Panc1 (cell line): ENCODE data around the gene MRPS17. TPM values are rescaled to one million over a fixed set of nuclear protein-coding genes. Genes with fewer than 3 reads are reported as not detected.
A peak's percentile ranks its signal among the peaks of the same experiment; 100 is the strongest.

Experiments used
- ATAC-seq: fragments of 200-7000 bp; cut with Tn5 transposase; 2 replicates; pipeline ENCODE4 v1.9.1; 2020; ENCODE audit warnings: mild to moderate bottlenecking, moderate library complexity
- BruUV-seq: library from RNA; stranded (reverse); fragments of 400-500 nt; replicated peaks from 2 replicates; lab custom pipeline; 2021; lab: Mats Ljungman, UMichigan
- CTCF ChIA-PET: fragments of 300-600 bp; sonication (Branson Sonifier 250); formaldehyde crosslinking; loops from one replicate; lab custom pipeline; 2022; ENCODE audit warnings: antibody characterized with exemption; lab: Charles Lee
- POLR2A ChIA-PET: fragments of 300-600 bp; sonication (Branson Sonifier 250); formaldehyde crosslinking; loops from one replicate; lab custom pipeline; 2022; ENCODE audit warnings: antibody characterized with exemption; lab: Charles Lee
- DNase-seq: peaks from one replicate; pipeline ENCODE4 v3.0.0-alpha.2; 2010; ENCODE audit warnings: low read depth, low spot score
- H3K27ac ChIP-seq: 2 replicates; pipeline ENCODE4 v1.5.1; 2011; ENCODE audit warnings: mild to moderate bottlenecking, low read length, inconsistent platforms
- H3K27me3 ChIP-seq: fragments of 200-500 bp; sonication (Bioruptor generic); 2 replicates; pipeline ENCODE4 v1.6.0; 2014; ENCODE audit warnings: low read length, inconsistent platforms; ENCODE audit not compliant: control insufficient read depth, insufficient read depth
- H3K36me3 ChIP-seq: fragments of 200-500 bp; sonication (Bioruptor generic); 2 replicates; pipeline ENCODE4 v1.5.1; 2014; ENCODE audit warnings: inconsistent platforms, mild to moderate bottlenecking, low read length, moderate library complexity; ENCODE audit not compliant: control insufficient read depth, insufficient read depth
- H3K4me1 ChIP-seq: 2 replicates; pipeline ENCODE4 v1.5.1; 2011; ENCODE audit warnings: inconsistent platforms, mild to moderate bottlenecking, low read length, moderate library complexity; ENCODE audit not compliant: control insufficient read depth, insufficient read depth
- H3K4me3 ChIP-seq, 2 experiments: 2 replicates each; pipeline ENCODE4 v1.5.1; 2011 to 2012; ENCODE audit warnings: low read depth in 2 of 2, low read length in 2 of 2, mild to moderate bottlenecking in 2 of 2, inconsistent platforms in 1 of 2, moderate library complexity in 1 of 2
- H3K9me3 ChIP-seq: fragments of 200-500 bp; sonication (Bioruptor generic); 2 replicates; pipeline ENCODE4 v1.5.1; 2014; ENCODE audit warnings: low read depth, mild to moderate bottlenecking, inconsistent platforms, low read length, moderate library complexity; ENCODE audit not compliant: control insufficient read depth, insufficient read depth
- POLR2AphosphoS5 ChIP-seq: IDR thresholded peaks from 2 replicates; pipeline ENCODE4 v1.6.1; 2012; ENCODE audit warnings: mild to moderate bottlenecking, low read depth, low read length, moderate library complexity
- SIN3A ChIP-seq: IDR thresholded peaks from 2 replicates; pipeline ENCODE4 v1.6.1; 2012; ENCODE audit warnings: low read depth, mild to moderate bottlenecking, low read length, moderate library complexity, borderline replicate concordance; ENCODE audit not compliant: insufficient read depth
- TCF7L2 ChIP-seq: IDR thresholded peaks from 2 replicates; pipeline ENCODE4 v1.6.1; 2011; ENCODE audit warnings: mild to moderate bottlenecking, low read depth, low read length, inconsistent platforms
- in situ Hi-C: cut with HindIII; loops from 2 replicates; pipeline ENCODE4 v1.10.0; 2016; ENCODE audit warnings: low sequenced_read_pairs, low pct_unique_long_range_greater_than_20kb
- intact Hi-C: fragments of 100-400 bp; cut with micrococcal nuclease; formaldehyde crosslinking; loops from one replicate; pipeline ENCODE4 v1.10.0; 2022; ENCODE audit not compliant: unreplicated experiment
- total RNA-seq: library from RNA; stranded (reverse); gene quantifications from one replicate; pipeline ENCODE4 v1.2.1, GENCODE V29; 2021; ENCODE audit not compliant: unreplicated experiment
- TF ChIP-seq, protein P1 (sequence below): fragments of 450-650 bp; IDR thresholded peaks from 2 replicates; pipeline ENCODE4 v1.5.1; 2017; ENCODE audit warnings: mild to moderate bottlenecking
- TF ChIP-seq, protein P2 (sequence below), 2 experiments: IDR thresholded peaks; 2 replicates each; pipeline ENCODE4 v1.6.1; 2011 to 2012; ENCODE audit warnings: low read depth in 2 of 2, control low read depth in 1 of 2, low read length in 1 of 2, mild to moderate bottlenecking in 1 of 2, moderate library complexity in 1 of 2; ENCODE audit not compliant: insufficient read depth in 1 of 2

The MRPS17 gene
- total RNA-seq, 1 experiment from 2014 or later, result 28.9 TPM

GRCh38 chr7:55962014-55962413 is 10.3 kb downstream of the MRPS17 start:
- CTCF ChIA-PET, result no interaction called here
- DNase-seq (no peak), ATAC-seq (no peak)
- POLR2A ChIA-PET, result no interaction called here
- Histone ChIP-seq H3K36me3 (no peaks in the 10 kb centered on the region), H3K27me3 (no peaks in the 10 kb centered on the region), H3K4me3 (no peak overlapping the region), H3K27ac (no peak overlapping the region), H3K9me3 (no peaks in the 10 kb centered on the region), H3K4me1 (peaks cover 10% of the 10 kb centered on the region)
- intact Hi-C loops, result loop anchor here (5.0 kb wide), 1 partner anchor 320 kb away; no protein-coding TSS in a partner anchor
- BruUV-seq, result no TSS peak
- in situ Hi-C loops, result no loop called here
- no peak for TF ChIP-seq TCF7L2
- TF ChIP-seq, protein P1, sequence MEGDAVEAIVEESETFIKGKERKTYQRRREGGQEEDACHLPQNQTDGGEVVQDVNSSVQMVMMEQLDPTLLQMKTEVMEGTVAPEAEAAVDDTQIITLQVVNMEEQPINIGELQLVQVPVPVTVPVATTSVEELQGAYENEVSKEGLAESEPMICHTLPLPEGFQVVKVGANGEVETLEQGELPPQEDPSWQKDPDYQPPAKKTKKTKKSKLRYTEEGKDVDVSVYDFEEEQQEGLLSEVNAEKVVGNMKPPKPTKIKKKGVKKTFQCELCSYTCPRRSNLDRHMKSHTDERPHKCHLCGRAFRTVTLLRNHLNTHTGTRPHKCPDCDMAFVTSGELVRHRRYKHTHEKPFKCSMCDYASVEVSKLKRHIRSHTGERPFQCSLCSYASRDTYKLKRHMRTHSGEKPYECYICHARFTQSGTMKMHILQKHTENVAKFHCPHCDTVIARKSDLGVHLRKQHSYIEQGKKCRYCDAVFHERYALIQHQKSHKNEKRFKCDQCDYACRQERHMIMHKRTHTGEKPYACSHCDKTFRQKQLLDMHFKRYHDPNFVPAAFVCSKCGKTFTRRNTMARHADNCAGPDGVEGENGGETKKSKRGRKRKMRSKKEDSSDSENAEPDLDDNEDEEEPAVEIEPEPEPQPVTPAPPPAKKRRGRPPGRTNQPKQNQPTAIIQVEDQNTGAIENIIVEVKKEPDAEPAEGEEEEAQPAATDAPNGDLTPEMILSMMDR, result no peak
- no peak for TF ChIP-seq SIN3A
- TF ChIP-seq, protein P2, sequence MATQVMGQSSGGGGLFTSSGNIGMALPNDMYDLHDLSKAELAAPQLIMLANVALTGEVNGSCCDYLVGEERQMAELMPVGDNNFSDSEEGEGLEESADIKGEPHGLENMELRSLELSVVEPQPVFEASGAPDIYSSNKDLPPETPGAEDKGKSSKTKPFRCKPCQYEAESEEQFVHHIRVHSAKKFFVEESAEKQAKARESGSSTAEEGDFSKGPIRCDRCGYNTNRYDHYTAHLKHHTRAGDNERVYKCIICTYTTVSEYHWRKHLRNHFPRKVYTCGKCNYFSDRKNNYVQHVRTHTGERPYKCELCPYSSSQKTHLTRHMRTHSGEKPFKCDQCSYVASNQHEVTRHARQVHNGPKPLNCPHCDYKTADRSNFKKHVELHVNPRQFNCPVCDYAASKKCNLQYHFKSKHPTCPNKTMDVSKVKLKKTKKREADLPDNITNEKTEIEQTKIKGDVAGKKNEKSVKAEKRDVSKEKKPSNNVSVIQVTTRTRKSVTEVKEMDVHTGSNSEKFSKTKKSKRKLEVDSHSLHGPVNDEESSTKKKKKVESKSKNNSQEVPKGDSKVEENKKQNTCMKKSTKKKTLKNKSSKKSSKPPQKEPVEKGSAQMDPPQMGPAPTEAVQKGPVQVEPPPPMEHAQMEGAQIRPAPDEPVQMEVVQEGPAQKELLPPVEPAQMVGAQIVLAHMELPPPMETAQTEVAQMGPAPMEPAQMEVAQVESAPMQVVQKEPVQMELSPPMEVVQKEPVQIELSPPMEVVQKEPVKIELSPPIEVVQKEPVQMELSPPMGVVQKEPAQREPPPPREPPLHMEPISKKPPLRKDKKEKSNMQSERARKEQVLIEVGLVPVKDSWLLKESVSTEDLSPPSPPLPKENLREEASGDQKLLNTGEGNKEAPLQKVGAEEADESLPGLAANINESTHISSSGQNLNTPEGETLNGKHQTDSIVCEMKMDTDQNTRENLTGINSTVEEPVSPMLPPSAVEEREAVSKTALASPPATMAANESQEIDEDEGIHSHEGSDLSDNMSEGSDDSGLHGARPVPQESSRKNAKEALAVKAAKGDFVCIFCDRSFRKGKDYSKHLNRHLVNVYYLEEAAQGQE (IDR thresholded peaks at IDR 0.05; ENCODE audit: insufficient read depth in 1 of 2, low read depth in 2 of 2, low read length in 1 of 2), result no peak
- TF ChIP-seq POLR2AphosphoS5, result no peak

- ATAC-seq (no peak), DNase-seq (no peak)
- intact Hi-C loops, result loop anchor here (5.0 kb wide), 1 partner anchor 321 kb away; no protein-coding TSS in a partner anchor
- no peaks in the 10 kb centered on the region for H3K9me3 ChIP-seq
- peak overlapping the region; percentile 10 for H3K27ac ChIP-seq
- no peaks in the 10 kb centered on the region for H3K27me3 ChIP-seq
- no peaks in the 10 kb centered on the region for H3K36me3 ChIP-seq
- H3K4me1 ChIP-seq, result peaks cover 10% of the 10 kb centered on the region
- no peak for TF ChIP-seq POLR2AphosphoS5
- no peak for TF ChIP-seq TCF7L2
- TF ChIP-seq, protein P1, result no peak
- POLR2A ChIA-PET, result interaction anchor here (0.5 to 0.9 kb wide), 4 partner anchors 9 to 321 kb away, joined by 3 to 9 read pairs (median 4); no protein-coding TSS in a partner anchor
- H3K4me3 ChIP-seq, result peak overlapping the region; percentile 43 to 69
- in situ Hi-C loops, result no loop called here
- CTCF ChIA-PET, result interaction anchor here (0.5 to 1.9 kb wide), 8 partner anchors 77 to 676 kb away, joined by 3 to 11 read pairs (median 4); no protein-coding TSS in a partner anchor
- no TSS peak for BruUV-seq
Observed at GRCh38 chr7:55963584-55964168, 12.0 kb downstream of the MRPS17 start.
